H9 (cell line): Measurements from ENCODE around the gene SMARCC1. TPM values are rescaled to one million over a fixed set of nuclear protein-coding genes. Genes with fewer than 3 reads are reported as not detected.

Experiments
- DNase-seq: peaks from one replicate; pipeline ENCODE4 v3.0.0-alpha.2; 2017
- H2AFZ ChIP-seq: one replicate; pipeline ENCODE4 v1.6.1; 2013; ENCODE audit warnings: mild to moderate bottlenecking, low read length, control low read depth, moderate library complexity
- H2AK5ac ChIP-seq: 2 replicates; pipeline ENCODE4 v1.6.1; 2013; ENCODE audit warnings: low read length, control low read depth, mixed read lengths; ENCODE audit not compliant: insufficient read length
- H2BK120ac ChIP-seq: one replicate; pipeline ENCODE4 v1.6.1; 2013; ENCODE audit warnings: low read depth, mild to moderate bottlenecking, low read length, control low read depth, inconsistent platforms; ENCODE audit not compliant: poor library complexity, severe bottlenecking
- H2BK12ac ChIP-seq: 2 replicates; pipeline ENCODE4 v1.6.1; 2013; ENCODE audit warnings: low read length, control low read depth, mixed read lengths, low read depth; ENCODE audit not compliant: insufficient read length
- H2BK15ac ChIP-seq: 2 replicates; pipeline ENCODE4 v1.6.1; 2013; ENCODE audit warnings: low read depth, low read length, control low read depth
- H2BK20ac ChIP-seq: one replicate; pipeline ENCODE4 v1.6.1; 2013; ENCODE audit warnings: low read depth, mild to moderate bottlenecking, low read length, control low read depth, inconsistent platforms; ENCODE audit not compliant: poor library complexity, severe bottlenecking
- H2BK5ac ChIP-seq: 2 replicates; pipeline ENCODE4 v1.6.1; 2013; ENCODE audit warnings: low read length, control low read depth, mixed read lengths; ENCODE audit not compliant: insufficient read length
- H3K14ac ChIP-seq: 2 replicates; pipeline ENCODE4 v1.6.1; 2013; ENCODE audit warnings: low read length, control low read depth; ENCODE audit not compliant: insufficient read depth
- H3K18ac ChIP-seq: 2 replicates; pipeline ENCODE4 v1.6.1; 2013; ENCODE audit warnings: low read depth, mild to moderate bottlenecking, mixed read lengths, low read length, control low read depth; ENCODE audit not compliant: insufficient read length
- H3K23ac ChIP-seq: 2 replicates; pipeline ENCODE4 v1.6.1; 2013; ENCODE audit warnings: low read length, control low read depth, mixed read lengths, low read depth; ENCODE audit not compliant: insufficient read length
- H3K23me2 ChIP-seq: 2 replicates; pipeline ENCODE4 v1.6.1; 2013; ENCODE audit warnings: low read depth, mild to moderate bottlenecking, mixed read lengths, low read length, control low read depth; ENCODE audit not compliant: insufficient read length, poor library complexity, severe bottlenecking
- H3K27ac ChIP-seq: 2 replicates; pipeline ENCODE4 v1.5.1; 2013; ENCODE audit warnings: low read length, control low read depth, mixed read lengths, low read depth; ENCODE audit not compliant: insufficient read length
- H3K27me3 ChIP-seq: 2 replicates; pipeline ENCODE4 v1.6.1; 2013; ENCODE audit warnings: low read length, control low read depth, inconsistent platforms; ENCODE audit not compliant: insufficient read depth
- H3K4ac ChIP-seq: 2 replicates; pipeline ENCODE4 v1.6.1; 2013; ENCODE audit warnings: low read depth, mild to moderate bottlenecking, control low read depth, inconsistent platforms, low read length, moderate library complexity
- H3K4me1 ChIP-seq: 2 replicates; pipeline ENCODE4 v1.6.1; 2013; ENCODE audit warnings: low read length, control low read depth, inconsistent platforms; ENCODE audit not compliant: insufficient read depth
- H3K4me2 ChIP-seq: 2 replicates; pipeline ENCODE4 v1.6.1; 2013; ENCODE audit warnings: low read length, control low read depth, mixed read lengths; ENCODE audit not compliant: insufficient read length, insufficient read depth
- H3K56ac ChIP-seq: 2 replicates; pipeline ENCODE4 v1.6.1; 2013; ENCODE audit warnings: low read depth, mild to moderate bottlenecking, mixed read lengths, low read length, control low read depth; ENCODE audit not compliant: insufficient read length
- H3K79me1 ChIP-seq: 2 replicates; pipeline ENCODE4 v1.6.1; 2013; ENCODE audit warnings: low read depth, mild to moderate bottlenecking, moderate library complexity, low read length, control low read depth, inconsistent platforms; ENCODE audit not compliant: insufficient read depth, poor library complexity, severe bottlenecking
- H3K79me2 ChIP-seq: 2 replicates; pipeline ENCODE4 v1.6.1; 2013; ENCODE audit warnings: low read length, control low read depth, inconsistent platforms; ENCODE audit not compliant: insufficient read depth
- H3K9ac ChIP-seq: 2 replicates; pipeline ENCODE4 v1.6.1; 2013; ENCODE audit warnings: low read length, control low read depth, mixed read lengths; ENCODE audit not compliant: insufficient read length; ENCODE audit errors: extremely low read depth
- H3K9me3 ChIP-seq: one replicate; pipeline ENCODE4 v1.6.1; 2013; ENCODE audit warnings: low read depth, low read length, inconsistent platforms; ENCODE audit not compliant: control insufficient read depth
- H3T11ph ChIP-seq: one replicate; pipeline ENCODE4 v1.6.1; 2013; ENCODE audit warnings: mild to moderate bottlenecking, low read length, control low read depth, inconsistent platforms
- H4K20me1 ChIP-seq: one replicate; pipeline ENCODE4 v1.6.1; 2013; ENCODE audit not compliant: control insufficient read depth, insufficient read length, insufficient read depth
- H4K5ac ChIP-seq: 2 replicates; pipeline ENCODE4 v1.6.1; 2013; ENCODE audit warnings: low read depth, mild to moderate bottlenecking, mixed read lengths, low read length, control low read depth; ENCODE audit not compliant: insufficient read length
- H4K8ac ChIP-seq: replicated peaks from 2 replicates; pipeline ENCODE4 v1.6.1; 2013; ENCODE audit warnings: low read length, control low read depth, mixed read lengths, low read depth; ENCODE audit not compliant: insufficient read length
- H4K91ac ChIP-seq: 2 replicates; pipeline ENCODE4 v1.6.1; 2013; ENCODE audit warnings: low read depth, mild to moderate bottlenecking, moderate library complexity, mixed read lengths, low read length, control low read depth; ENCODE audit not compliant: insufficient read length
- H3K27ac Mint-ChIP-seq, 3 experiments: 2 replicates in 2 of 3; 3 replicates in 1 of 3; pipeline ENCODE4 v1.8.0; 2020 to 2021; ENCODE audit warnings: mixed read lengths in 3 of 3, mild to moderate bottlenecking in 1 of 3, moderate library complexity in 1 of 3
- H3K27me3 Mint-ChIP-seq: 2 replicates; pipeline ENCODE4 v1.8.0; 2021; ENCODE audit warnings: low read depth, mild to moderate bottlenecking, moderate library complexity, mixed read lengths
- H3K36me3 Mint-ChIP-seq, 3 experiments: 2 replicates in 2 of 3; 3 replicates in 1 of 3; pipeline ENCODE4 v1.8.0; 2020 to 2021; ENCODE audit warnings: low read depth in 3 of 3, mixed read lengths in 3 of 3; ENCODE audit not compliant: insufficient read depth in 1 of 3
- H3K4me1 Mint-ChIP-seq, 2 experiments: 2 replicates each; pipeline ENCODE4 v1.8.0; 2020; ENCODE audit warnings: mixed read lengths in 2 of 2
- H3K4me3 Mint-ChIP-seq, 2 experiments: 2 replicates in 1 of 2; 3 replicates in 1 of 2; pipeline ENCODE4 v1.8.0; 2020 to 2021; ENCODE audit warnings: mild to moderate bottlenecking in 2 of 2, mixed read lengths in 2 of 2, moderate library complexity in 1 of 2
- H3K9me3 Mint-ChIP-seq, 2 experiments: 2 replicates in 1 of 2; 3 replicates in 1 of 2; pipeline ENCODE4 v1.8.0; 2020; ENCODE audit warnings: mild to moderate bottlenecking in 2 of 2, mixed read lengths in 2 of 2, moderate library complexity in 1 of 2
- WGBS: extraction: QIAGEN DNeasy Blood & Tissue Kit; methylation state at CpG from one replicate; pipeline ENCODE4 v1.1.7; 2013; ENCODE audit warnings: missing lambda C conversion rate, low lambda C conversion rate, mixed read lengths; ENCODE audit not compliant: insufficient read length; ENCODE audit errors: extremely low coverage; 5-methylcytosine and 5-hydroxymethylcytosine counted together
- total RNA-seq: library from RNA; stranded (reverse); gene quantifications from 2 replicates; pipeline ENCODE4 v1.2.1, GENCODE V29; 2021
- TF ChIP-seq, protein P1 (sequence below): fragments of 200-600 bp; sonication (generic); conservative IDR thresholded peaks from 3 replicates; pipeline ENCODE4 v1.8.0; 2021; ENCODE audit warnings: antibody characterized with exemption, mild to moderate bottlenecking

SMARCC1 gene
- total RNA-seq, 1 experiment from 2014 or later = 274 TPM

DNA sequence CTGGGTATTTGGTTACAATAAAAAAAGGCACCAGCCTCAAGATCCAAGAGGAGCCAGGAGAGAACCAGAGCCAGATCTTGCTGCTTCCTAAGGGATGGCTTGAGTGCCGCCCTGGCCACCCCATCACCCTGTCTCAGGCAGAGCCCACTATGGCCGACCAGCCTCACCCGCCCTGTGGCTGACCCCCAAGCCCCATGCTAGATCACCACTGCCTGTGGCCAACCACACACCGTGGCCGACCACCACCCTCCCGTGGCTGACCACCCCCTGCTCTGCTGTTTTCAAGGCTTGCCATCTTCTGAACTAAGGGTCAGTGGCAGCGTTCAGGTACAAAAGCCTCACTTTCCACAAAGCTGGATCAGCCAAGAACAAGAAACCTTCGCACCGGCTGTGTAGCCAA, 215.0 kb downstream of the SMARCC1 start:
- Histone ChIP-seq H3K23me2 (no peaks in the 10 kb centered on the region), H3K14ac (no peak overlapping the region; the same call in 1 of the 2 replicates), H3K27ac (no peak overlapping the region), H3K56ac (no peak overlapping the region), H4K91ac (no peak overlapping the region), H3K4me1 (no peaks in the 10 kb centered on the region), H3K18ac (no peak overlapping the region), H3K4ac (no peak overlapping the region), H3K9me3 (no peaks in the 10 kb centered on the region), H2BK5ac (no peak overlapping the region), H3K23ac (no peak overlapping the region), H3T11ph (no peak overlapping the region), H4K20me1 (no peaks in the 10 kb centered on the region), H2BK15ac (no peak overlapping the region), H2BK120ac (no peak overlapping the region), H2AFZ (no peak overlapping the region), H2AK5ac (no peak overlapping the region), H2BK20ac (no peak overlapping the region), H3K79me1 (no peaks in the 10 kb centered on the region), H4K8ac (no peak overlapping the region), H3K9ac (no peak overlapping the region), H2BK12ac (no peak overlapping the region), H4K5ac (no peak overlapping the region), H3K79me2 (no peaks in the 10 kb centered on the region), H3K4me2 (no peak overlapping the region), H3K27me3 (no peaks in the 10 kb centered on the region)
- H3K27me3 Mint-ChIP-seq = no peaks in the 10 kb centered on the region; the same call in 1 of the 2 replicates
- H3K27ac Mint-ChIP-seq = no peak overlapping the region; a peak in 1 of 7 replicates
- no peak overlapping the region for H3K4me3 Mint-ChIP-seq
- TF ChIP-seq, protein P1, sequence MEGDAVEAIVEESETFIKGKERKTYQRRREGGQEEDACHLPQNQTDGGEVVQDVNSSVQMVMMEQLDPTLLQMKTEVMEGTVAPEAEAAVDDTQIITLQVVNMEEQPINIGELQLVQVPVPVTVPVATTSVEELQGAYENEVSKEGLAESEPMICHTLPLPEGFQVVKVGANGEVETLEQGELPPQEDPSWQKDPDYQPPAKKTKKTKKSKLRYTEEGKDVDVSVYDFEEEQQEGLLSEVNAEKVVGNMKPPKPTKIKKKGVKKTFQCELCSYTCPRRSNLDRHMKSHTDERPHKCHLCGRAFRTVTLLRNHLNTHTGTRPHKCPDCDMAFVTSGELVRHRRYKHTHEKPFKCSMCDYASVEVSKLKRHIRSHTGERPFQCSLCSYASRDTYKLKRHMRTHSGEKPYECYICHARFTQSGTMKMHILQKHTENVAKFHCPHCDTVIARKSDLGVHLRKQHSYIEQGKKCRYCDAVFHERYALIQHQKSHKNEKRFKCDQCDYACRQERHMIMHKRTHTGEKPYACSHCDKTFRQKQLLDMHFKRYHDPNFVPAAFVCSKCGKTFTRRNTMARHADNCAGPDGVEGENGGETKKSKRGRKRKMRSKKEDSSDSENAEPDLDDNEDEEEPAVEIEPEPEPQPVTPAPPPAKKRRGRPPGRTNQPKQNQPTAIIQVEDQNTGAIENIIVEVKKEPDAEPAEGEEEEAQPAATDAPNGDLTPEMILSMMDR = no peak
- WGBS = no CpG with 5 or more reads among the region's 9 CpGs
- H3K9me3 Mint-ChIP-seq = no peaks in the 10 kb centered on the region
- no peak for DNase-seq
- H3K4me1 Mint-ChIP-seq = peaks cover 0 to 6% of the 10 kb centered on the region in 2 experiments; a peak in 2 of 4 replicates
- H3K36me3 Mint-ChIP-seq = no peaks in the 10 kb centered on the region; a peak in 1 of 7 replicates
